ENCODE data around the gene STARD9. TPM values are rescaled to one million over a fixed set of nuclear protein-coding genes. Genes with fewer than 3 reads are reported as not detected.

The STARD9 gene
- total and polyA plus RNA-seq, 9 of the 15 experiments (the other 6 are each of a cell fraction or from before 2014, with no cell fraction given), result 0.45 to 6.0 (median 3.6) TPM

DNA sequence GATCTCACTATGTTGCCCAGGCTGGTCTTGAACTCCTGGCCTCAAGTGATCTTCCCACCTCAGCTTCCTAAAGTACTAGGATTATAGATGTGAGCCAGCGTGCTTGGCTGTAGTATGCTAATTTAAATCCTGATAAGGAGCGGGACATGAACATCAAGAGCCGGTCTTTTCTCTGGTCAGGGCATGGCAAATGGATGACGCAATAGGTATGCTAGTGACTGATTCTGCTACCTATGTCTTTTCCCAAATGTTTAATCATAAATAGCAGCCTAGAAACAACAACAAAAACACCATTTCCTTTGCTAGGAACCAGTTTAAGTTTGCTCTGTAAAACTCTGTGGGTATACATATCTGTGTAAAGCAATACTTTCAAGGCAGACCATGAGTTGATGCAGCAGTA lies 64.7 kb downstream of the STARD9 start (continued):
- TF ChIP-seq, protein P1, sequence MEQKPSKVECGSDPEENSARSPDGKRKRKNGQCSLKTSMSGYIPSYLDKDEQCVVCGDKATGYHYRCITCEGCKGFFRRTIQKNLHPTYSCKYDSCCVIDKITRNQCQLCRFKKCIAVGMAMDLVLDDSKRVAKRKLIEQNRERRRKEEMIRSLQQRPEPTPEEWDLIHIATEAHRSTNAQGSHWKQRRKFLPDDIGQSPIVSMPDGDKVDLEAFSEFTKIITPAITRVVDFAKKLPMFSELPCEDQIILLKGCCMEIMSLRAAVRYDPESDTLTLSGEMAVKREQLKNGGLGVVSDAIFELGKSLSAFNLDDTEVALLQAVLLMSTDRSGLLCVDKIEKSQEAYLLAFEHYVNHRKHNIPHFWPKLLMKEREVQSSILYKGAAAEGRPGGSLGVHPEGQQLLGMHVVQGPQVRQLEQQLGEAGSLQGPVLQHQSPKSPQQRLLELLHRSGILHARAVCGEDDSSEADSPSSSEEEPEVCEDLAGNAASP (IDR thresholded peaks at IDR 0.05), result no peak
- TF ChIP-seq CBX1 (IDR thresholded peaks at IDR 0.05; ENCODE audit: low read depth) (no peak), ZNF121 (CRISPR knock-in tag; conservative IDR thresholded peaks at IDR 0.05) (peak; percentile 76), ZNF12 (CRISPR knock-in tag; IDR thresholded peaks at IDR 0.05) (no peak), JUND (IDR thresholded peaks at IDR 0.05; ENCODE audit: borderline replicate concordance, low read depth, low read length) (peak; percentile 42; the same call in 1 of the 2 replicates), JUND (tag; IDR thresholded peaks at IDR 0.05; ENCODE audit: borderline replicate concordance, low read depth, low read length) (no peak), CEBPB (tag; IDR thresholded peaks at IDR 0.05) (peak; percentile 90), HCFC1 (IDR thresholded peaks at IDR 0.05; ENCODE audit: low read depth, low read length) (no peak), SETDB1 (IDR thresholded peaks at IDR 0.05; ENCODE audit: low read length) (no peak)
